ENCODE data around the gene MYB.

The MYB gene

GRCh38 chr6:135165031-135165430, 16.1 kb upstream of the MYB start:
- DNase-seq = no peak

DNA sequence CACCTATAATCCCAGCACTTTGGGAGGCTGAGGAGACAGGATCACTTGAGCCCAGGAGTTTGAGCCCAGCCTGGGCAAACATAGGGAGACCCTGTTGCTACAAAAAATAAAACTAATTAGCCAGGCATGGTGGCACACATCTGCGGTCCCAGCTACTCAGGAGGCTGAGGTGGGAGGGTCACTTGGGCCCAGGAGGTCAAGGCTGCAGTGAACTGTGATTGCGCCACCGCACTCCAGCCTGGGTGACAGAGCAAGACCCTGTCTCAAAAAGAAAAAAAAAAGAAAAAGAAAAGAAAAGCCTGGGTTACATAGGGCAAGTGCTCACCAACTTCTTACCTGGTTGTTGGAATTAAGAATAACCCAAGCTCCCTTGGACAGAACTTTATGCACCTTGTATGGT, 14.6 kb upstream of the MYB start:
- no peak for DNase-seq

GRCh38 chr6:135167617-135168016, 13.5 kb upstream of the MYB start:
- DNase-seq = no peak

DNA sequence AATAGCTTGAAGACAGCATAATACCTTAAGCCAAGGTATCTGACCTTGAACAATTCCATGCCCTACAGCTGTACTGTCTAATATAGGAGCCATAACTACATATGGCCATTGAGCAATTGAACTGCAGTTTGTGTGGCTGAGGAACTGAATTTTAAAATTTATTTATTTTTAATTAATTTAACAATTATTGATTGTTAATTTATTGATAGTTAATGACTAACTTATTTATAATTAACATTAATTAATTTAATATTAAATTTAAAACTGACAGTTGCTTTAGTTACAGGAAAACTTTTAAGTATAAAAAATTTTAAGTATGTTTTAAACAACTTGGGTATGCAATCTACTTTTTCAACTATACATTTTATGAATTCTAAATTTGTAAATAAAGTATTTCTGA, 12.3 kb upstream of the MYB start:
- DNase-seq = no peak

DNA sequence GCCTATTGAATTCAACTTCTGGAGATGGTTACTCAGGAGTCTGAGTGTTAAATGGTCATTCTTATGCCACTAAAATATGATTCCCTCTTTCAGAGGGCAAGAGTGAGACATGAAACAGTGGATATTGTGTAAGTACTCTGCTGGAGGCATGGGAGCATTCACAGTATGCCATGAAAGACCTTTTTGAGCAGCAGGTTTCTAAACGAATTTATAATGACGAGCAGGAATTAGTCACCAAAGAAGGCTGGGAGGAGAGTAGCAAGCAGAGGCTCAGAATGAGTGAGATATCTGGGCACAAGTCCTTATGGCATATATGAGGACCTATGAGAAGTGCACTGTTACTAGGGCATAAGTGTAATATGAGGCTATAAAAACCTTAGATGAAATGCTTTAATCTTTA, 10.9 kb upstream of the MYB start:
- DNase-seq = no peak

DNA sequence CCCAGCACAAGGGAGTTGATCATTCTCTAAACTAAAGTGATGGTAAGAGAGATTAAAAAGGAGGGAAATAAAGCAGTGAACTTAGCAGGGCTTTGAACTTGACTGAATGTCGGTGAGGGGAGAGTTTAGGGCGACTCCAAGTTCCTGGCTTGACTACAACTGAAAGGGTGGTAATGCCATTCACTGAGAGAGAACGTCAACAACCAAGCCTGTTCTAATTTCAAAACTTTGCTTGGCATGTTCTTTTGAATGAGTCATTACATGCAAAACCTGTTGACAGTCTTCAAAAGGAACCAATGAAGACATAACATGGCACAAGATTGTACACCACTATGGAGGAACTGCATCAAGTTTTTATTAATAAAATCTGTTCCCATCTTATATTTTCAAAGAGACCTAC, 10.3 kb upstream of the MYB start:
- DNase-seq = no peak

GRCh38 chr6:135173242-135173988, 7.7 kb upstream of the MYB start:
- DNase-seq = no peak

DNA sequence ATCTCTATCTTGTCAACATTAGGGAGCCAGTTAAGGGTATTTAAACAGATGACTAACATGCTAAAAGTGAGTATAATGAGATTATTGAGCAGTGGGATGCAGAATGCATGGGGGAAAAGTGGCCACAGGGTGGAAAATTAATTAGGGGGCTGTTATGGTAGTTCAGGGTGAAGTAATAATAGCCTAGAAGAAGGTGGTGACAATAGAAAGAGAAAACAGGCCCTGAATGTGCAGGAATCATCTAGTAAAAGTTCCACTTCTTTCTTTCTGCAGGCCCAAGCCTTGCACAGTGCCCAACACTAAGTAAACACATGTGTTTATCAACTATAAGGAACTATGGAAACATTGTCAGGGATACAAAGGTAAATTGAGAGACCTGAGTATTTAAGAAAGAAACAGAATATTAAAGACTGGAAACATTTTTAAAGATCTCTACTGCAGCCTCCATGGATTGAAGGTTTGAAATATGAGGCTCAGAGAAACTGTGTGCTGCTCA, 7.1 kb upstream of the MYB start:
- DNase-seq = no peak

- DNase-seq = no peak
Observed at GRCh38 chr6:135176058-135176457, 5.0 kb upstream of the MYB start.

GRCh38 chr6:135176464-135176863, 4.6 kb upstream of the MYB start:
- no peak for DNase-seq

DNA sequence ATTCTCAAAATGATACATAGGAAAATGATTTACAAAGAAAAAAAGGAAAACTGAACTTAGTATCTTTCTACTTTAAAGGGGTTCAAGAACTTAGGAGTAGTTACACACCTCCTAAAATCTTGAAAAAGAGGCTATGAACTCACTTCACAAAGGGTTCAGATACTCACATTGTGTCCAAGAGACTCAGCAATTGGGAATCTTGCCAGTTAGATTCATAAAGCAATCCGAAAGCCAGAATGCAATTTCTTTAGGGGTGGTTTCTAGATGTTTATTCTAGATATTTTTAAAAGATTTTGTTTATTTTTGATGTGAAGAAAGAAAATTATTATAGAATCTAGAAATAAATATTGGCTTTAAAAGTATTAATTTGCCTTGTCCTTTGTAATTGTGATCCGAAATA, 1.7 kb upstream of the MYB start:
- no peak for DNase-seq

- DNase-seq = no peak
Observed at GRCh38 chr6:135179920-135180541, 1.1 kb upstream of the MYB start.

- DNase-seq = peak; percentile 46
Observed at GRCh38 chr6:135181333-135182070, 394 bp downstream of the MYB start.

DNA sequence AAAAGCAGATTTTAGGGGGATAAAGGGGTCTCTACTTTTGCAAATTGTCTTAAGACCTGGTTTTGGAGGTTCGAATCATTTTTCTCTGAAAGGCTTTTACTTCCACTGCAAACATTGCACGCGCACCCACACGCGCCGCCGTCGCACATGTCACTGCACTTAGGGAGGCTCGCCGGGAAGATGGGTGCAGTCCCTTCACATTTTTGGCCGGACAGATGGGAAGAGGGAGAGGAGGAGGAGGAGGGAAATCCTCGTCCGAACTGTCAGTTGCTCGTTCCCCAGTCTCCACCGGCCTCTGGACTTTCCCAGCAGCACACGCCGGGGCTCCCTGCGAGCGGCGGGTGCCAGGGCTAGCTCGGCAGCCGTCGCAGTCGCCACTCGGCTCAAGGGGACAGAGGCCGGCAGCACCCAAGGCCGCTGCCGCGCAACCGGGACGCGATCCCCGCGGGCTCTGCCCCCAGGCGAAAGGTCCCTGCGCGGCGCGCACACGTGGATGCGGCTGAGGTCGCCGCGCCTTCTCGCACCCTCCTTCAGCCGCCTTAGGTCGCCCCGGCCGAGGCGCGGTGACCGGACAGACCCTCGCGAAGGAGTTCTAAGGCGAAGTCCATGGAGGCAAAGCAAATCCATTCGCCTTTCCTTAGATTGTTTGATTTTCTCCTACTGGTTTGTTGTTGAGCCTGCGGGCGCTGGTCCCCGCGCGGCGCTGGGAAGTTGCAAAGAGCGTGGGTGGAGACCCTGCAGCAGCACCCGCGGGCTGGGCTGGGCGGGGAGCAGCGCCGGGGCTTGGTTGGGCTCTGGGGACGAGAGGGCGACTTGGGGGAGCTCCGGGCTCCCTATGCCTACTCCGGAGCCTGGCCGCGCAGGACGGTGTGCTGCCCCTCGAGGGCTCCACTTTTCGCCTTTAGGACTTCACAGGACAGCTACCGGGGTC, 1.2 kb downstream of the MYB start:
- DNase-seq = peak; percentile 46

- DNase-seq = no peak
Observed at GRCh38 chr6:135183002-135183531, 2.0 kb downstream of the MYB start.

GRCh38 chr6:135183532-135184440, 2.7 kb downstream of the MYB start:
- DNase-seq = peak; percentile 14

GRCh38 chr6:135185483-135185882, 4.4 kb downstream of the MYB start:
- no peak for DNase-seq

DNA sequence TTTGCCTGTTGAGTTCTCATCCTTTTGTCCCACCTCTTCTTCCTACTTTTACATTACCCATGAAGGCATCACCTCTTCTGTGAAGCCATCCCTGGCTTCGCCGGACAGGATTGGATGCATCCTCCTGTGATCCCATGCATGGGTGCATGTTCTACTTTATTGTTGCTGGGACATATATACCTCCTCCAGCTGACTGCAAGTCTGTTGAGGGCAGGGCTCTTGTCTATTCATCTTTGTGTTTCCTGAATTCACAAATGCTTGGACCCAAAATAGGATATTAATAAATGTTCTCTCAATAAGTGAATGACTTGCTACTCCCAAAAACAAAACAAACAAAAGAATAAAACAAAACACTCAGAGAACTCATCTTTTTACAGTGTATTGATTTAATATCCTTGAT, 5.1 kb downstream of the MYB start:
- DNase-seq = no peak

DNA sequence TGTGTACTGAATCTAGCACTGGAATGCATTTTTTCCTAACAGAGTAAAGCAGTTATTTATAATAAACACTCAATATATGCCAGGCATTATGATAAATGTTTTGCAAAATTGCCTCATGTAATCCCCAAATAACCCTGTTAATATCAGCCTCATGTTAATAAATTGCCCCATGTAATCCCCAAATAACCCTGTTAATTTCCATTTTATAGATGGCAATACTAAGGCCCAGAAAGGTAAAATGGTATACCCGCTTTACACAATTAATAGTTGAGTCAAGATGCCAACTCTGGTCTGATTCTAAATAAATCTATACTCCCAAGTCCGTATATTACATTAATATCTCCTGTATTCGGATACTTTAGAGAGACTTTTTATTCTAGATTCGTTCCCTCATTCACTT, 6.3 kb downstream of the MYB start:
- no peak for DNase-seq

GRCh38 chr6:135188718-135189117, 7.6 kb downstream of the MYB start:
- no peak for DNase-seq

DNA sequence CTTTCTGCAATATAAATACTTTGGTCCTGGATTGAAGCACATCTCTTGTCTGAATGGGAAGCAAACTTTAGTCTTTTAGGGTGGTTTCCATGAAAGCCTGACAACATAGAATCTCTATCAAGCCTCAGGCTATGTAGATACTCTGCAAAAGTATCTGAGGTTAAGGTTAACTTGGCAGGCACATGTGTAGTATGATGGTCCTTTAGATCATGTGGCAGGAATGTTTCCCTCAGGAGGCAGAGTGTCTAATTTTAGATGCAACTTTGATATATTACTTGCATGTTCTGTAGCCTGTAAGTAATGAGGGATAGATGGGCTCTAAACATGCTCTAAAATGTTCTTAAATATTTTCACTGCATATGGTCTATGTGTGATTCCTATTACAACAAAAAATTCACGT, 8.2 kb downstream of the MYB start:
- no peak for DNase-seq

All from NCI-H1092 treated with DMSO at 0.1 percent for 48 hours (cell line).